Liver (tissue), 9 donors: ENCODE results near the gene SFXN2. TPM values are rescaled to one million over a fixed set of nuclear protein-coding genes. Genes with fewer than 3 reads are reported as not detected.
"Not testable (repeated sequence)": the region's sequence is repeated elsewhere in the genome, so short reads cannot be mapped to it uniquely, and the experiment has no call there.

Experiments used
- DNase-seq: peaks from one replicate; pipeline ENCODE4 v3.0.0-alpha.2; 2017; ENCODE audit warnings: low spot score
- H3K27ac ChIP-seq, 2 donors: one replicate each; pipeline ENCODE4 v1.7.0; 2013; ENCODE audit warnings: inconsistent platforms in 2 of 2, low read length in 2 of 2, control low read depth in 1 of 2, low read depth in 1 of 2, mild to moderate bottlenecking in 1 of 2
- H3K27me3 ChIP-seq, 4 donors: one replicate each; pipeline versions ENCODE4 v1.6.1 to v1.7.0; 2013; ENCODE audit warnings: low read length in 3 of 4, inconsistent platforms in 1 of 4, mild to moderate bottlenecking in 1 of 4, moderate library complexity in 1 of 4; ENCODE audit not compliant: control insufficient read depth in 4 of 4, insufficient read depth in 4 of 4
- H3K36me3 ChIP-seq, 4 donors: one replicate each; pipeline versions ENCODE4 v1.6.1 to v1.7.0; 2013; ENCODE audit warnings: low read length in 3 of 4, mild to moderate bottlenecking in 3 of 4, low read depth in 1 of 4, moderate library complexity in 1 of 4; ENCODE audit not compliant: control insufficient read depth in 4 of 4, insufficient read depth in 3 of 4
- H3K4me1 ChIP-seq, 4 donors: one replicate each; pipeline versions ENCODE4 v1.6.1 to v1.7.0; 2013; ENCODE audit warnings: low read length in 3 of 4, mild to moderate bottlenecking in 3 of 4, moderate library complexity in 1 of 4; ENCODE audit not compliant: control insufficient read depth in 4 of 4, insufficient read depth in 4 of 4
- H3K4me3 ChIP-seq, 3 donors: one replicate each; pipeline versions ENCODE4 v1.6.1 to v1.7.0; 2013; ENCODE audit warnings: low read length in 3 of 3, control low read depth in 1 of 3, low read depth in 1 of 3, mild to moderate bottlenecking in 1 of 3
- H3K9ac ChIP-seq, 2 donors: one replicate each; pipeline ENCODE4 v1.7.0; 2013; ENCODE audit warnings: low read length in 2 of 2, mild to moderate bottlenecking in 2 of 2, moderate library complexity in 2 of 2, control low read depth in 1 of 2, low read depth in 1 of 2
- H3K9me3 ChIP-seq, 4 donors: one replicate each; pipeline versions ENCODE4 v1.6.1 to v1.7.0; 2013; ENCODE audit warnings: low read length in 3 of 4; ENCODE audit not compliant: control insufficient read depth in 4 of 4
- ATF3 ChIP-seq: IDR thresholded peaks from 2 replicates; pipeline ENCODE4 v1.6.1; 2016; ENCODE audit warnings: antibody characterized with exemption
- CTCF ChIP-seq: fragments of 150-350 bp; IDR thresholded peaks from 2 replicates; pipeline ENCODE4 v1.5.1; 2017; ENCODE audit warnings: improper control_type of control experiment, low read depth, low read length; ENCODE audit not compliant: missing input control
- EGR1 ChIP-seq, 2 donors: IDR thresholded peaks; 2 replicates each; pipeline ENCODE4 v1.6.1; 2016 to 2018; ENCODE audit warnings: antibody characterized with exemption in 2 of 2, low read depth in 2 of 2
- FOXA1 ChIP-seq: IDR thresholded peaks from 2 replicates; pipeline ENCODE4 v1.6.1; 2016; ENCODE audit warnings: antibody characterized with exemption
- FOXA2 ChIP-seq: IDR thresholded peaks from 2 replicates; pipeline ENCODE4 v1.6.1; 2016; ENCODE audit warnings: antibody characterized with exemption
- GABPA ChIP-seq, 2 donors: IDR thresholded peaks in 1 of 2; conservative IDR thresholded peaks in 1 of 2; 2 replicates each; pipeline ENCODE4 v1.6.1; 2016; ENCODE audit warnings: antibody characterized with exemption in 2 of 2, mild to moderate bottlenecking in 1 of 2, moderate library complexity in 1 of 2
- HNF4A ChIP-seq, 2 donors: conservative IDR thresholded peaks; 2 replicates each; pipeline ENCODE4 v1.6.1; 2016; ENCODE audit warnings: antibody characterized with exemption in 2 of 2, mild to moderate bottlenecking in 2 of 2
- RAD21 ChIP-seq, 2 donors: IDR thresholded peaks; 2 replicates each; pipeline ENCODE4 v1.6.1; 2016; ENCODE audit warnings: antibody characterized with exemption in 2 of 2, mild to moderate bottlenecking in 2 of 2
- REST ChIP-seq: IDR thresholded peaks from 2 replicates; pipeline ENCODE4 v1.6.1; 2016; ENCODE audit warnings: antibody characterized with exemption, mild to moderate bottlenecking
- RXRA ChIP-seq, 2 donors: IDR thresholded peaks; 2 replicates each; pipeline ENCODE4 v1.6.1; 2017 to 2018; ENCODE audit warnings: antibody characterized with exemption in 2 of 2, mild to moderate bottlenecking in 1 of 2
- SP1 ChIP-seq: IDR thresholded peaks from 2 replicates; pipeline ENCODE4 v1.6.1; 2018; ENCODE audit warnings: antibody characterized with exemption, mild to moderate bottlenecking
- WGBS: extraction: QIAGEN DNeasy Blood & Tissue Kit; methylation state at CpG from one replicate; pipeline ENCODE4 v1.1.7; 2013; 5-methylcytosine and 5-hydroxymethylcytosine counted together
- polyA plus RNA-seq, 2 donors: library from polyadenylated mRNA; stranded (reverse) in 1 of 2; unstranded in 1 of 2; fragments of 200-250 nt in 1 of 2; fragments of >200 nt in 1 of 2; fragmentation: Nextera tagmentation in 1 of 2; extraction: Ambion mirVana in 1 of 2; gene quantifications; one replicate each; pipeline versions ENCODE4 v1.2.1 to v1.2.3, GENCODE V29; 2013 to 2015
- total RNA-seq, 2 donors: library from RNA; depleted of rRNA; stranded (reverse); fragments of >200 nt; gene quantifications; one replicate each; pipeline ENCODE4 v1.2.3, GENCODE V29; 2014
- donor health status: healthy.
- donor health status: healthy.
- donor health status: healthy.
- donor health status: healthy.
- donor health status: healthy.

The SFXN2 gene
- total and polyA plus RNA-seq, 4 donors: 6.0 to 22.6 (median 17.7) TPM

GRCh38 chr10:102741726-102742237, 27.3 kb downstream of the SFXN2 start:
- H3K4me3 ChIP-seq: no peak overlapping the region
- H3K27ac ChIP-seq: no peak overlapping the region
- H3K4me1 ChIP-seq: peaks cover 0 to 25% (median 18%) of the 10 kb centered on the region in 4 donors
- H3K9ac ChIP-seq: no peak overlapping the region
- no peaks in the 10 kb centered on the region for H3K9me3 ChIP-seq
- TF ChIP-seq RAD21 (IDR thresholded peaks at IDR 0.05) (no peak), CTCF (no peak), ATF3 (no peak), RXRA (IDR thresholded peaks at IDR 0.05) (no peak), REST (no peak), FOXA1 (no peak), EGR1 (IDR thresholded peaks at IDR 0.05; ENCODE audit: low read depth in 2 of 2) (no peak), HNF4A (conservative IDR thresholded peaks at IDR 0.05) (no peak), GABPA (IDR thresholded peaks at IDR 0.05 in 1 of 2, conservative IDR thresholded peaks at IDR 0.05 in 1 of 2) (no peak)
- 79% methylated on average over 2 of the region's 2 CpGs for WGBS
- H3K36me3 ChIP-seq: peaks cover 0 to 12% (median 4%) of the 10 kb centered on the region in 4 donors
- no peak for DNase-seq
- no peaks in the 10 kb centered on the region for H3K27me3 ChIP-seq

- peaks cover 0 to 25% (median 18%) of the 10 kb centered on the region in 4 donors for H3K4me1 ChIP-seq
These were observed 27.9 kb downstream of the SFXN2 start for GRCh38 chr10:102742313-102742712.

GRCh38 chr10:102743078-102743587, 28.7 kb downstream of the SFXN2 start:
- H3K9ac ChIP-seq: no peak overlapping the region
- H3K36me3 ChIP-seq: peaks cover 0 to 3% (median 0%) of the 10 kb centered on the region in 4 donors
- H3K27me3 ChIP-seq: no peaks in the 10 kb centered on the region
- H3K4me1 ChIP-seq: peaks cover 0 to 25% (median 18%) of the 10 kb centered on the region in 4 donors
- H3K9me3 ChIP-seq: no peaks in the 10 kb centered on the region
- H3K4me3 ChIP-seq: peak overlapping the region in 2 of 3 donors; percentile 29 to 54
- WGBS: 37% methylated on average over 7 of the region's 7 CpGs
- TF ChIP-seq RXRA (IDR thresholded peaks at IDR 0.05) (no peak), FOXA2 (no peak), SP1 (no peak)
- no peak for DNase-seq
- H3K27ac ChIP-seq: no peak overlapping the region

More at GRCh38 chr10:102742313-102742712, 27.9 kb downstream of the SFXN2 start:
- not testable (repeated sequence) for H3K36me3 ChIP-seq, H3K27ac ChIP-seq, H3K4me3 ChIP-seq, H3K27me3 ChIP-seq, H3K9ac ChIP-seq, DNase-seq, H3K9me3 ChIP-seq
- 85% methylated on average over 5 of the region's 5 CpGs for WGBS
